Mesenchymal stem cell (in vitro differentiated cells and primary cell): Measurements from ENCODE around the gene JADE3.

Experiments
- DNase-seq: peaks from one replicate; pipeline ENCODE4 v3.0.0-alpha.2; 2013
- H2AFZ ChIP-seq: one replicate; pipeline ENCODE4 v1.6.1; 2013; ENCODE audit warnings: low read depth, mild to moderate bottlenecking, control low read depth, inconsistent platforms, low read length, moderate library complexity
- H2AK5ac ChIP-seq: 2 replicates; pipeline ENCODE4 v1.6.1; 2013; ENCODE audit warnings: low read length, moderate library complexity, mild to moderate bottlenecking, inconsistent platforms; ENCODE audit not compliant: severe bottlenecking
- H2BK120ac ChIP-seq: one replicate; pipeline ENCODE4 v1.6.1; 2013; ENCODE audit warnings: low read depth, mild to moderate bottlenecking, inconsistent platforms, low read length, moderate library complexity
- H2BK12ac ChIP-seq, 2 experiments: one replicate each; pipeline ENCODE4 v1.6.1; 2013; ENCODE audit warnings: inconsistent platforms in 2 of 2, low read length in 2 of 2, mild to moderate bottlenecking in 2 of 2, moderate library complexity in 2 of 2, control low read depth in 1 of 2
- H2BK15ac ChIP-seq: one replicate; pipeline ENCODE4 v1.6.1; 2013; ENCODE audit warnings: mild to moderate bottlenecking, low read depth, inconsistent platforms; ENCODE audit not compliant: poor library complexity, severe bottlenecking
- H2BK5ac ChIP-seq: 2 replicates; pipeline ENCODE4 v1.6.1; 2013; ENCODE audit warnings: low read depth, mild to moderate bottlenecking, low read length, control low read depth, inconsistent platforms; ENCODE audit not compliant: poor library complexity, severe bottlenecking
- H3K14ac ChIP-seq, 2 experiments: one replicate each; pipeline ENCODE4 v1.6.1; 2013; ENCODE audit warnings: inconsistent platforms in 2 of 2, low read length in 2 of 2, control low read depth in 1 of 2, mild to moderate bottlenecking in 1 of 2, moderate library complexity in 1 of 2
- H3K18ac ChIP-seq, 2 experiments: one replicate each; pipeline ENCODE4 v1.6.1; 2013; ENCODE audit warnings: inconsistent platforms in 2 of 2, low read length in 2 of 2, control low read depth in 1 of 2, low read depth in 1 of 2, mild to moderate bottlenecking in 1 of 2
- H3K23ac ChIP-seq, 2 experiments: one replicate each; pipeline ENCODE4 v1.6.1; 2013; ENCODE audit warnings: inconsistent platforms in 2 of 2, low read length in 2 of 2, mild to moderate bottlenecking in 2 of 2, moderate library complexity in 2 of 2, control low read depth in 1 of 2
- H3K27ac ChIP-seq: 2 replicates; pipeline ENCODE4 v1.5.1; 2013; ENCODE audit warnings: mild to moderate bottlenecking, moderate library complexity, low read length, control low read depth, inconsistent platforms; ENCODE audit not compliant: poor library complexity, severe bottlenecking
- H3K27me3 ChIP-seq, 2 experiments: 2 replicates each; pipeline versions ENCODE4 v1.6.1 to v1.7.0; 2013; ENCODE audit warnings: low read length in 2 of 2, mild to moderate bottlenecking in 2 of 2, moderate library complexity in 2 of 2, control low read depth in 1 of 2, inconsistent platforms in 1 of 2; ENCODE audit not compliant: control insufficient read depth in 1 of 2, insufficient read depth in 1 of 2
- H3K36me3 ChIP-seq, 2 experiments: 2 replicates each; pipeline versions ENCODE4 v1.6.1 to v1.7.0; 2013; ENCODE audit warnings: low read length in 2 of 2, control low read depth in 1 of 2, inconsistent platforms in 1 of 2, low read depth in 1 of 2, mild to moderate bottlenecking in 1 of 2; ENCODE audit not compliant: insufficient read depth in 2 of 2, control insufficient read depth in 1 of 2
- H3K4ac ChIP-seq, 2 experiments: one replicate each; pipeline ENCODE4 v1.6.1; 2013; ENCODE audit warnings: inconsistent platforms in 2 of 2, low read length in 2 of 2, mild to moderate bottlenecking in 2 of 2, moderate library complexity in 2 of 2, control low read depth in 1 of 2, low read depth in 1 of 2
- H3K4me1 ChIP-seq: 2 replicates; pipeline ENCODE4 v1.6.1; 2013; ENCODE audit warnings: low read depth, low read length, control low read depth; ENCODE audit not compliant: control insufficient read depth, insufficient read depth
- H3K4me2 ChIP-seq: 2 replicates; pipeline ENCODE4 v1.6.1; 2013; ENCODE audit warnings: low read length, mild to moderate bottlenecking, inconsistent platforms; ENCODE audit not compliant: poor library complexity, severe bottlenecking
- H3K4me3 ChIP-seq, 2 experiments: 2 replicates each; pipeline versions ENCODE4 v1.5.1 to v1.7.0; 2013; ENCODE audit warnings: low read length in 2 of 2, mild to moderate bottlenecking in 2 of 2, control low read depth in 1 of 2, low read depth in 1 of 2; ENCODE audit not compliant: insufficient read depth in 1 of 2
- H3K79me1 ChIP-seq: replicated peaks from 2 replicates; pipeline ENCODE4 v1.6.1; 2013; ENCODE audit warnings: mild to moderate bottlenecking, control low read depth, low read length, inconsistent platforms; ENCODE audit not compliant: poor library complexity, severe bottlenecking
- H3K9ac ChIP-seq: 2 replicates; pipeline ENCODE4 v1.7.0; 2013; ENCODE audit warnings: mild to moderate bottlenecking, low read length, moderate library complexity
- H3K9me3 ChIP-seq: 2 replicates; pipeline ENCODE4 v1.7.0; 2013; ENCODE audit warnings: mild to moderate bottlenecking, low read length; ENCODE audit not compliant: control insufficient read depth
- H4K8ac ChIP-seq: one replicate; pipeline ENCODE4 v1.6.1; 2013; ENCODE audit warnings: inconsistent platforms, mild to moderate bottlenecking, low read length, moderate library complexity
- H4K91ac ChIP-seq: one replicate; pipeline ENCODE4 v1.6.1; 2013; ENCODE audit warnings: mild to moderate bottlenecking, low read length, inconsistent platforms
- whole genome bisulfite sequencing: methylation state at CpG from one replicate; pipeline ENCODE4 v1.1.7; 2013; ENCODE audit warnings: mixed read lengths; 5-methylcytosine and 5-hydroxymethylcytosine counted together

Gene JADE3

GRCh38 chrX:46884799-46885198 is 27.4 kb upstream of the JADE3 start:
- no peak overlapping the region for H4K8ac ChIP-seq

GRCh38 chrX:46898207-46898606 is 14.0 kb upstream of the JADE3 start:
- peaks cover 0 to 48% of the 10 kb centered on the region in 2 experiments for H3K27me3 ChIP-seq
- H3K36me3 ChIP-seq = no peaks in the 10 kb centered on the region
- H3K9ac ChIP-seq = no peak overlapping the region
- H3K79me1 ChIP-seq = no peaks in the 10 kb centered on the region
- no peaks in the 10 kb centered on the region for H3K9me3 ChIP-seq
- H3K14ac ChIP-seq = no peak overlapping the region
- H2BK15ac ChIP-seq = no peak overlapping the region
- no peak overlapping the region for H2BK12ac ChIP-seq
- H2AK5ac ChIP-seq = no peak overlapping the region
- DNase-seq = no peak
- no peak overlapping the region for H3K23ac ChIP-seq
- no peak overlapping the region for H3K4me2 ChIP-seq
- H3K27ac ChIP-seq = no peak overlapping the region
- H3K18ac ChIP-seq = no peak overlapping the region
- H3K4me3 ChIP-seq = no peak overlapping the region
- no peak overlapping the region for H3K4ac ChIP-seq
- H2BK120ac ChIP-seq = no peak overlapping the region
- no peaks in the 10 kb centered on the region for H3K4me1 ChIP-seq
- no peak overlapping the region for H2AFZ ChIP-seq
- no peak overlapping the region for H2BK5ac ChIP-seq
- no peak overlapping the region for H4K91ac ChIP-seq
- H4K8ac ChIP-seq = no peak overlapping the region

More at GRCh38 chrX:46884799-46885198, 27.4 kb upstream of the JADE3 start:
- no peak overlapping the region for H2BK120ac ChIP-seq
- H4K91ac ChIP-seq = no peak overlapping the region
- 100% methylated on average over 1 of the region's 3 CpGs for WGBS
- no peak overlapping the region for H3K4me2 ChIP-seq
- H2AK5ac ChIP-seq = no peak overlapping the region
- no peaks in the 10 kb centered on the region for H3K79me1 ChIP-seq
- no peak overlapping the region for H3K18ac ChIP-seq
- no peak overlapping the region for H2BK15ac ChIP-seq
- H2BK12ac ChIP-seq = no peak overlapping the region
- H3K36me3 ChIP-seq = peaks cover 0 to 17% of the 10 kb centered on the region in 2 experiments
- no peak overlapping the region for H2AFZ ChIP-seq
- no peak overlapping the region for H3K4me3 ChIP-seq
- no peak overlapping the region for H2BK5ac ChIP-seq
- H3K9me3 ChIP-seq = no peaks in the 10 kb centered on the region
- H3K27ac ChIP-seq = no peak overlapping the region
- H3K27me3 ChIP-seq = peaks cover 0 to 9% of the 10 kb centered on the region in 2 experiments
- H3K4me1 ChIP-seq = no peaks in the 10 kb centered on the region
- DNase-seq = no peak
- no peak overlapping the region for H3K14ac ChIP-seq
- no peak overlapping the region for H3K23ac ChIP-seq
- no peak overlapping the region for H3K9ac ChIP-seq
- no peak overlapping the region for H3K4ac ChIP-seq

- no peak overlapping the region for H2BK15ac ChIP-seq
- no peaks in the 10 kb centered on the region for H3K9me3 ChIP-seq
- H3K79me1 ChIP-seq = no peaks in the 10 kb centered on the region
- H4K91ac ChIP-seq = no peak overlapping the region
- H2BK5ac ChIP-seq = no peak overlapping the region
- no peak overlapping the region for H3K4ac ChIP-seq
- H4K8ac ChIP-seq = no peak overlapping the region
- no peak overlapping the region for H2BK12ac ChIP-seq
- DNase-seq = peak; percentile 78
- peak overlapping the region; percentile 76 for H2AFZ ChIP-seq
- peak overlapping the region; percentile 92 for H3K4me2 ChIP-seq
- no peak overlapping the region for H3K14ac ChIP-seq
- H2AK5ac ChIP-seq = no peak overlapping the region
- H3K4me1 ChIP-seq = no peaks in the 10 kb centered on the region
- peak overlapping the region in 1 of 2 experiments; percentile 2 for H3K18ac ChIP-seq
- H3K9ac ChIP-seq = peak overlapping the region; percentile 6
- no peak overlapping the region for H3K27ac ChIP-seq
- H3K27me3 ChIP-seq = peaks cover 0 to 47% of the 10 kb centered on the region in 2 experiments
- H3K23ac ChIP-seq = no peak overlapping the region
- H2BK120ac ChIP-seq = no peak overlapping the region
- H3K36me3 ChIP-seq = no peaks in the 10 kb centered on the region
- 0% methylated on average over 12 of the region's 14 CpGs for WGBS
- peak overlapping the region; percentile 62 to 76 for H3K4me3 ChIP-seq
These were observed 8.6 kb upstream of the JADE3 start for GRCh38 chrX:46903458-46904242.

- Histone ChIP-seq H2BK5ac (no peak overlapping the region), H3K27ac (no peak overlapping the region), H3K9ac (no peak overlapping the region), H3K79me1 (no peaks in the 10 kb centered on the region), H3K4me3 (no peak overlapping the region), H2BK120ac (no peak overlapping the region), H3K18ac (no peak overlapping the region), H4K8ac (no peak overlapping the region), H2AK5ac (no peak overlapping the region), H2AFZ (no peak overlapping the region), H3K23ac (no peak overlapping the region), H3K4ac (no peak overlapping the region), H3K4me2 (no peak overlapping the region), H3K36me3 (no peaks in the 10 kb centered on the region), H3K27me3 (peaks cover 0 to 48% of the 10 kb centered on the region in 2 experiments), H2BK15ac (no peak overlapping the region), H3K9me3 (no peaks in the 10 kb centered on the region), H3K4me1 (no peaks in the 10 kb centered on the region), H2BK12ac (no peak overlapping the region), H4K91ac (no peak overlapping the region), H3K14ac (no peak overlapping the region)
- no peak for DNase-seq
- no CpG with 5 or more reads among the region's 2 CpGs for WGBS
These were observed 7.6 kb upstream of the JADE3 start for GRCh38 chrX:46904626-46905025.
